ENCODE measurements around the gene OSBPL6.

DNA sequence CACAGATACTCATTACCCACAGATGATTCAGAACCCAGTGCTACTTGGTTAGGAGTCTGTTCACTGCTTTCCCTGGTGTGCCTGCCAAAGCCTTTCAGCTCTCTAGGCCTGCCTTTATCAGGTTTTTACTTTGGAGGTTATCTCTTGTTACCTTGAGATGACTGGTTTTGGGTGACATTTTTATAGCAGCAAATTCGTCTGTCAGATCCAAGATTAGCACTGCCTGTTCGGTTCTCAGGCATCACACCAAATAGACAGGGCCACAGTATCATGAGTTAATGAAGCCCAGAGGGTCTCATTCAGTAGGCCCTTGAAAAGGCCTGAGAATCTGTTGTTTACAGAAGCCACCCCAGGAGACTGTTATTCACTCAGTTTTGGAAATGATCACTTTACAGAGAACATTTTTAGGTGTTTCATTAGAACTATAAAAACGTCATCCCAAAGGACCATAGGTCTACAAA lies 121.2 kb downstream of the OSBPL6 start:
- TF ChIP-seq CTCF (IDR thresholded peaks at IDR 0.05) (no peak), EZH2 (IDR thresholded peaks at IDR 0.05; ENCODE audit: borderline replicate concordance, insufficient read depth, low read depth, low read length, poor library complexity, severe bottlenecking) (no peak)
